GM12872 (cell line): ENCODE results near the gene MPHOSPH10.

Source experiments
- CTCF ChIP-seq: IDR thresholded peaks from 3 replicates; pipeline ENCODE4 v1.5.1; 2011; ENCODE audit warnings: low read depth, mild to moderate bottlenecking, low read length, moderate library complexity; ENCODE audit not compliant: insufficient read depth

MPHOSPH10 gene

GRCh38 chr2:71150082-71150816 lies 19.8 kb downstream of the MPHOSPH10 start:
- no peak for TF ChIP-seq CTCF

GRCh38 chr2:71151620-71152019 lies 21.2 kb downstream of the MPHOSPH10 start:
- peak; percentile 33; the same call in 1 of the 3 replicates for TF ChIP-seq CTCF

GRCh38 chr2:71153585-71154224 lies 23.3 kb downstream of the MPHOSPH10 start:
- TF ChIP-seq CTCF = no peak

GRCh38 chr2:71154279-71154678 lies 23.8 kb downstream of the MPHOSPH10 start:
- no peak for TF ChIP-seq CTCF

- peak; percentile 61 for TF ChIP-seq CTCF
These were observed 24.4 kb downstream of the MPHOSPH10 start for GRCh38 chr2:71154798-71155197.

GRCh38 chr2:71155846-71156245 lies 25.4 kb downstream of the MPHOSPH10 start:
- TF ChIP-seq CTCF = no peak

- TF ChIP-seq CTCF = no peak
These were observed 26.1 kb downstream of the MPHOSPH10 start for GRCh38 chr2:71156573-71156972.
